HCEC 1CT (cell line): ENCODE results near the gene GMDS.

ENCODE experiments used
- DNase-seq: peaks from one replicate; pipeline ENCODE4 v3.0.0-alpha.2; 2017

The GMDS gene

DNA sequence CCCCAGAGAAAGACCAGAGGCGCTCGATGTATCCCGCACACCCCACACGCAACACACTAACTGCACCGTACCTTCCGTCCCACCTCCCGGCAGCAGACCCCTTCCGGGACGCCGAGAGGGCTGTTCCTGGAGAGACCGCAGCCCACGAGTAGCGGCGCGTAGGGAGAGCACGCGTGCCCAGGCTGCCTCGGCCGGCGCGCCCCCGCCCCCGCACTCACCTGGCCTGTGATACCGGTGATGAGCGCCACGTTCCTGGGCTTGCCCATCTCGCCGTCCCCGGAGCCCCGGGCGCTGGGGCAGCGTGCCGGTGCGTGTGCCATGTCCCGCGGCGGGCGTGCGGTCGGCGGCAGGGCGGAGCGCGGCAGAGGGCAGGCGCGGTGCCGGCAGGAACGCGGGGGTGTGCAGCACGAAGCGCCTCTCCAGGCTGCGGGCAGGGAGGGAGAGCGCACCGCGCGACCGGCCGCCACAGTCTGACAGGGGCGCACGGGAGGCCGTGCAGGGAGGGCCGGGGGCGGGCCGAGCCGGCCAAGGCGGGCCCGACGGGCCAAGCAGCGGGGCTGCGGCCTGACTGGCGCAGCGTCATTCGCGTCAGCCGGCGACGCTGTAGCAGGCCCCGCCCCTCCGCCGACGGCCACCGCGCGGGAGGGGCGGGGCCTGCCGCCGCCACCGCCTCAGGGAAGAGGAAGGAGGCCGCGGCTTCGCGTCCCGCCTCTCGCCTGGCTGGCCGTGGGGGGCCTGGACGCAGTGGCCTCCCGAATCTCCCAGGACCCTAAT is at the start of gene GMDS:
TSS of gene GMDS (minus strand) at position 503 of the 774 bp plus-strand sequence.
- DNase-seq, result peak; percentile 87

DNA sequence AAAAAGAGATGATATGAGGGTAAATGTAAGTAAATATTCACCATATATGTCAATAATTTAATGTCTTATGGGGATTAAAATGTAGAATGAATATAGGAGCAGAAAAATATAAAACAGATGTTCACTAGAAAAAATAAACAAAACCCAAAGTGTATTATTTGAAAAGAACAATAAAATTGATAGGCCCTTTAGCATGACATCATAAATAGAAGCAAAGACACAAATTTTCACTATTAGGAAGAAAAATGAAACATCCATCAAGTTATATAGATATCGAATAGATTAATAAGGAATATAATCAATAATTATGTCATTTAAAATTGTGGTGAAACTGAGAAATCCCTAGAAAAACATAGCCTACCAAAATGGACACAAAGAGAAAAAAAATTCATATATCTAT is 40.1 kb upstream of the GMDS start:
- DNase-seq, result no peak

DNA sequence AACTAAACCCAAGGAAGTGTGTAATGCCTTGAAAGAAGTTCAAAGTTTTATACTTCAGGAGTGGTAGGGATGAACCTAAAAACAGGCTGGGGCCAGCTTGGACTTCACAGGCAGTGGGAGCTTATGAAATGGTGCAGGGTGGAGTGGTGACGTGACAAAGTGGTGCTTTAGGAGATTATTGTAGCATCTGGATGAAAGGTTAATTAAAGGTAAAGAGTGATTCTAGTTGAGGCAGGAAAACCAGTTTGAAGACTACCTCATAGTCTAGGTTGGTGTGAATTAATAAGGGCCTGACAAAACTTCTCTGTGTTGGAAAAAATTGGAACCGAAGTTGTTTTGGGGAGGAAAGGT is 30.5 kb upstream of the GMDS start:
- DNase-seq, result no peak

- DNase-seq, result peak; percentile 15
Measured at GRCh38 chr6:2274981-2275891, 29.8 kb upstream of the GMDS start.

DNA sequence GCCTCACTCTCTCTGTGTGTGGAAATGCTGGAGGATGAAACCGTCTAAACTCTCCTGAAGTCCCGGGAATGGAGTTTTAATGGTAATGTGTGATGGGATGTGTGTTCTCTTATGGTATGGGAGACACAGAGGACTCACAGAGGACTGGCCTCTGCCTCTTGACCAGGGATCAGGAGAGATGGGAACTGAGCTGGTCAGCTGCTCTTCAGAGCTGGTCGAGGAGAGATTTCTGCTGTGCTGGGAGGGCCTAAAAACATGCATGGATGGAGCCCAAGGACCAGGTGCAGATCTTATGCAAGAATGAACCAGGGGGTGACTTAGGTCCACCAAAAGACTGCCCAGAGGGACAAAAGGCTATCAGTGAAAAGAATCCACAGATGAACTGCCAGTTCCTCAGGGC is 27.3 kb upstream of the GMDS start:
- no peak for DNase-seq

- DNase-seq, result no peak
Measured at GRCh38 chr6:2270054-2270453, 24.6 kb upstream of the GMDS start.

DNA sequence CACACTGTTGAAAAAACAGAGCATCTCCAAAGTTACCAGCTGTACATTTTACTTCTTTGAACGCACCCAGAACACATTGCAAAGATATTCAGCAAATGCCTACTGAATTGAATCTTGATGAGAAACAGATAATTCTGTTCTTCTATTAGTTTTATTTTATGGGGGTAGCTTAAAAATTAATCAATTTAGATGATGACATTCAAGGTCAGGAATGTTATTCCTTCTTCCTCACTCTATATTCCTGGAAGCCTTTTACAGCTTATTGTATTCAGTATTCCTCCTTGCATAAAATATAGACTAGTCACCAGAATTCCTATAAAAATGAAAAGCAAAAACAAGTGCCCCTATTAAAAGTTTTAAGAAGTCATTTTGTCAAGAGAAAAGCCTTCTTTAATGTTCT is 21.4 kb upstream of the GMDS start:
- no peak for DNase-seq

- no peak for DNase-seq
Measured at GRCh38 chr6:2266031-2266795, 20.8 kb upstream of the GMDS start.

GRCh38 chr6:2264932-2265331 is 19.5 kb upstream of the GMDS start:
- DNase-seq, result peak; percentile 18

DNA sequence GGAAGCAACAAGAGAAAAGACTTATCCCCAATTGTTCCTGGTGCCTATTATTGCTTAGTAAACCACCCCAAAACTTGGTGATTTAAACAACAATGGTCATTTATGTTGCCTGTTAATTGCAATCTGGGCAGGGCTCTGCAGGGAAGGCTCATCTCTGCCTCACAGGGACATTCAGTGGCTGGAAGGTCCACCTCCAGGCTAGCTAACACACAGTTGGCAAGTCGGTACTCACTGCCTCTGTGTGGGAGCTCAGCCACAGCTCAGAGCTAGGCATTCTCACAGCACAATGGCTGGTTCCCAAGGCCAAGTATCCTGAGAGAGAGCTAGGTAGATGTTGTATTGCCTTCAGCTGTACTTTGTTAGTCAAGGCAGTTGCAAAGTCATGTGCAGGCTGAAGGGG is 18.5 kb upstream of the GMDS start:
- DNase-seq, result no peak

GRCh38 chr6:2259574-2259973 is 14.2 kb upstream of the GMDS start:
- DNase-seq, result no peak

- no peak for DNase-seq
Measured at GRCh38 chr6:2259002-2259494, 13.6 kb upstream of the GMDS start.

- no peak for DNase-seq
Measured at GRCh38 chr6:2258112-2258511, 12.7 kb upstream of the GMDS start.

DNA sequence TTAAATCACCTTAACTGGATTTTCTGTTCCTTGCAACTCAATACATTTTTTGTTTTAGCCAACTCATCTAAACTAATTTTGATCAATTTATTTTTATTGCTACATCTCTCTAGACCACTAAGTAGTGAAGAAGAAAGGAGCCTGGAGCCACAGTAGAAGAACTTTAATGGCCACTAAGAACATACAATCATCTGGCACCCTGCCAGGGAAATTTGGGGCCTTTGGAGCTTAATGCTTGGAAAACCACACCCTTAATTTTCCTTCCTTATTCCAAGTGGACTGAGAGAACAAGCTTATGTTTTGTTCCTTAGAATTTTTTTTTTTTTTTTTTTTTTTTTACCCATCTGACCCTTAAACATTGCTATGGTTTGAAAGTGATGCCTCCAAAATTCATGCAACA is 12.0 kb upstream of the GMDS start:
- DNase-seq, result no peak

DNA sequence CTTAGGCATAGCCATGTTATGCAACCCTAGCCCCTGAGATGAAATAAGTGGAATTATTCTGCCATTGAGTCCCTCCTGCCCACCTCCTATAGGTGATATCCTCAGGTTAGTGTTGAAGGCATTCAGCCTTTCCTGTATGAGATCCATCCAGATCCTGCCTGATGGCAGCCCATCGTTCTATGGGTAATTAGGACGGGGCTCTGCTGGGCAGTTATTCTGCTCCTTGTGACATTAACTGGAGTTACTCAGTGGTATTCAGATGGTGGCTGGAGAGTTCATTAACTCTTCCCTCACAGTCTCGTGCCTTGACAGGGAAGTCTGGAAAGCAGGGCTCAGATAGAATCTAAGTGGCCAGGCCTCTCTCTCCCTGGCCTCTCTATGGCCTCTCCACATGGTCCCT is 9.3 kb upstream of the GMDS start:
- DNase-seq, result no peak

DNA sequence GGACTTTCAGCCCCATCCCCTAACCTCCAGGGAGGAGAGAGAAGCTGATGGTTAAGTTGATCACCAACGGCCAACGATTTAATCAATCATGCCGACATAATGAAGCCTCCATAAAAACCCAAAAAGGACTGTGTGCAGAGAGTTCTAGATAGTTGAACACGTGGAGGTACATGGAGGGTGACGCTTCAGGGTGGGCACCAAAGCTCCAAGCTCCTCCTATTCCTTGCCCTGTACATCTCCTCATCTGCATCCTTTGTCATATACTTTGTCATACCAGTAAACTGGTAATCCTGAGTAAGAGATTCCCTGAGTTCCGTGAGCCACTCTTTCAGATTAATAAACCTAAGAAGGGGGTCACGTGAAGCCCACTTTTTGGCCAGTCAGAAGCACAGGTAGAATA is 3.7 kb upstream of the GMDS start:
- no peak for DNase-seq

- no peak for DNase-seq
Measured at GRCh38 chr6:2247664-2248063, 2.3 kb upstream of the GMDS start.

GRCh38 chr6:2245877-2246863 is 765 bp upstream of the GMDS start:
- DNase-seq, result peak; percentile 18

DNA sequence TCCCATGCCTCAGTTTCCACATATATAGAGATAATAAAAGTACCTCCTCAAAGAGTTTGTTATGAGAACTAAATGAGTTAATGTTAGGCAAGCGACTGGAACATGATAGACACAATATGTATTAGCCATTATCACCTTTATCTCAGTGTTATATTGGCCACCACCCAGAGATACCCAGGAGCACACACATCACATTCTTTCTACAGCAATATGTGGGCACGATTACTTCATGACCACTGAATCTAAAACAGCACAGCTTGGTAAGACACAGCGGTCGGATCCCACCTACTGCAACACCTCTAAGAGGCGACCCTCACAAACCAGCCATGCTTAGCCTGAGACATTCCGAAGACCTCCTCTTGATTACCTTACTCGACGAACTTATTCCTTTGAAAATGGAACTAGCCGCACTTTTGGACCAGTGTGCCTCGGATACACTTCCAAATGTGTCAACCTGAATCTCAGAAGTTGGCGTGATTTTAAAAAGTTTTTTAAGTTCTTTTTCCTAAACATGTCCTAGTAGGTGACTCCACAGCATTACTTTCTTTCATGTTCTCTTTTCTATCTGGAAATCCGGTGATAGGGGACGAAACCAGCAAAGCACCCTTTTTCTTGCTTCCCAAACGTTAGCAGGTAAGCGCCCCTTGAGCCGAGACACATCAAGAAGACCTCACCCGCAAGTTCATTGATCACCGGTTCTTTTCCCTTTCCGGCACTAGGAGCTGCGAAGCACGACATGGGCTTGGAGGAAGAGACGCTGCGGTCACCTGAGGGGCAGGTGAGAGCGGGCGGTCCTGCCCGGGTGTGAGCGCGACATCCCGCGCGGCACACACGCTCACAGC is 923 bp downstream of the GMDS start:
- DNase-seq, result no peak

DNA sequence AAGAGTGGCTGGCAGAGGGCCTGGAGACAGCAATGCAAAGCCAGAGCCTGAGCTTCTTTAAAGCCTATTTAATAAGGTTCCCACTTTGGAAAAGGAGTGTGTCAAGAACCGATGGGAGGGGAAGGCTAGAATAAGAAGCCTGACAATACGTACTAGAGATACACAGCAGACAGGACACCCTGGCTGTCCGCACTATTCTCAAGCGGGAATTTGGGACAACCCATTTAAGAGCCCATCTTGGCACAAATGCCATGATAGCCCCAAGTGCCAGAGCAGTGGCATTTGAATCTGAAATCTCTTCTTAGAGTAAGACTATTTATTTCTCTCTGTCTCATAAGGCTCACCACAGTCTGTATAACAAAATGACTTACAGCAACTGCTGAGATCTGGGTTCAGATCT is 3.1 kb downstream of the GMDS start:
- no peak for DNase-seq

DNA sequence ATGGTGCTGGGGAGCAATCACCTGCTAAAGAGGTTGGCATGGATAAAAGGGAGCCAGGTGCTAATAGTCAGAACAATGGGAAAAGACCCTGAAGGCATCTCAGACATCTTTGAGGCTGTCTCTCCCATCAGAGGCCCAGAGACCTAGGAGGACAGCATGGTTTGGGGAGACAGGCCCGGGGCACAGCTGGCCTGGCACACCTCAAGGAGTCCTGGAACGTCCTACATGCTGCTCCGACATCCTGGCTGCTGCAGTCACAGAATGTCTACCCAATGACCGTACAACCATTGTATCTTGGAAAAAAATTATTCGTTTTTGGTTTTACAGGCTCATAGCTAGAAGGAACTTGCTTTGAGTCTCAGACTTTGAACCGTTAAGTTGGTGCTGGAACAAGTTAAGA is 4.4 kb downstream of the GMDS start:
- DNase-seq, result no peak
